GM18519 (cell line): Measurements from ENCODE around the gene CABLES1.
A peak's percentile ranks its signal among the peaks of the same experiment; 100 is the strongest.

ENCODE experiments used
- ATAC-seq: cut with Tn5 transposase; IDR thresholded peaks from one replicate; pipeline ENCODE4 v1.9.1; 2021; ENCODE audit warnings: mild to moderate bottlenecking, moderate library complexity; ENCODE audit not compliant: unreplicated experiment, low FRiP score

CABLES1 gene

DNA sequence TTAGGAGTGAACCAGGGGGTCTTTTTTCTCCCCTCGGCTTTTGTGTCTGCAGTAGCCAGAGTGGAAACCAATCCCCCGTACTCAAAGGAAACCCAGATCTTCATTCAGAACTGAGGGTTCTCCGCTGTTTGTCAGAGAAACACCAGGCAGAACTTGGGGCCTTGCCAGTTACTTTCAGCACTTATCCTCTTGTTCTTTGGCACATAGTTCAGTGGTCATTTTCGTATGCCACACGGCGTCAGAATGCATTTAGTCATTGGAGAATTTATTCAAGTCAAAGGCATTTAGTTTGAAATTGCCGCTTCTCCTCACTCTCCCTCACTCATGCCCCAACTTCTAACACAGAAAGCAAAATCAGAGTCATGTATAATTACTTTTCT, 102.9 kb downstream of the CABLES1 start:
- ATAC-seq, result no peak

DNA sequence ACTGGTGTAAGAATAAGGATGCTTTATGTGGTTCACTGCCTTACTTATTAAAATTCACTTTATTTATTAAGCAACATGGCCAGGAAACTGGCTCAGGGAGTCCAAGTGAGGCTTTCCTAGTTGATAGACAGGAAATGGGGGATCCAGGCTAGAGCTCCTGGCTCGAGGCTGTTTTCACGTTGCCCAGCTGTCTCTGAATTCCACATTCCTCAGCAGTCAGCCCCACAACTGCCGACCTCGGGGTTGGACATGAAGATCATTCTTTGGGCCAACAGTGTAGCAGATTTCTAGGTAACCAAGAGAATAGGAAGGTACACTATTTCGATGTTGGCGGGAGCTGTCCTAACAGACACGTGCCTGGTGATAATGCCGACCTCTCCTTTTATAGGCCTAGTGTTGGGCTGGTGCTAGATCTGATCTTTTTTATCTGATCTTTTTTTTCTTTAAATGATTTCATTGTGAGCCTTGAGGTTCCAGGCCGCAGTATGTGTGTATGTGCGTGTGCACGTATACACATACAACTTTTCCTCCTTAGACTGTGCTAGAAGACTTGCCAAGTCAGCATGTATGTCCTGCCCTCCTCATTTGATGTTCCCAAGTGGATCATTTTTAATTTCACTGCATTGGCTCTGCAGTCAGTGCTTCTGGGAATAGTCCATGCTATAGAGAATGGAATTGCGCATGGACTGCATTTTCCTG, 103.5 kb downstream of the CABLES1 start:
- no peak for ATAC-seq

DNA sequence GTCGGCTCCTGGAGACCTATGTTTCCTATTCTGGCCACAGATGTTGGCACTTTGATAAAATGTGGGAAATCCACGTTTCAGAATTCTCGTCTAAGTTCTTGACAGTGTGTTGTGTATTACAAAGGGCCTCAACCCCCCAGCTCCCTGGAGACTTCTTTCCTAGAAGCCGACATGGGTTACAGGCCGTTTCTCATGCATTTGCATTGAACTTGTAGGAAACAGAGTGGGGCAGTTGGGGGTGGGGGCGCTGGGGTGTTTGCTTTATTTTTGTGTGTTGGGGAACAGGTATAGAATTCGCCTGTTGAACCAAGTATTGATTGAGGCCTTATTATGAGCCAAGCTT, 104.0 kb downstream of the CABLES1 start:
- no peak for ATAC-seq

DNA sequence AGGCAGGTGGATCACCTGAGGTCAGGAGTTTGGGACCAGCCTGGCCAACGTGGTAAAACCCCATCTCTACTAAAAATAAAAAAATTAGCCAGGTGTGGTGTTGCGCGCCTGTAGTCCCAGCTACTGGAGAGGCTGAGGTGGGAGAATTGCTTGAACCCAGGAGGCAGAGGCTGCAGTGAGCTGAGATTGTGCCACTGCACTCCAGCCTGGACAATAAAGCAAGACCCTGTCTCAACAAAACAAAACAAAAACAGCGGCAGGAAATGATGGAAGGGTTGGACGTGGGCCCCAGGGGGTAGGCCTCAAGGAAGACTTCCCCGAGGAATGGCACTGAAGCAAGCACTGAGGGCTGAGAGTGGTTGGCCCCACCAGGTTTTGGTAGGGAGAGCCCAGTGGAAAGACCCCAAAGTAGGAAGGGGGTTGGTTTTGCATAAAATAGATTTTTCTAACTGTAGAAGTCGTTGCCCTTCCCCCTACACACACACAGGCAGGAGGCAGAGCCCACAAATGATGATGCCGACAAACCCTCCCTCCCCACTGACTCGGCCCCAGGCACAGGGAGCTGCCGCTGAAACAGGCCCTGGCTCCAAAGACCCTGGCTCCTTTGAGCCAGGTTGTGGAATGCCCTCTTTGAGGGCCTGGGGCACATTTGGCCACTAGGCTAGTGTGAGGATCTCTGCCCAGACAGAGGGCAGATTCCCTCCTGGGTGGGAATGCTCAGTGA, 104.8 kb downstream of the CABLES1 start:
- ATAC-seq, result no peak

DNA sequence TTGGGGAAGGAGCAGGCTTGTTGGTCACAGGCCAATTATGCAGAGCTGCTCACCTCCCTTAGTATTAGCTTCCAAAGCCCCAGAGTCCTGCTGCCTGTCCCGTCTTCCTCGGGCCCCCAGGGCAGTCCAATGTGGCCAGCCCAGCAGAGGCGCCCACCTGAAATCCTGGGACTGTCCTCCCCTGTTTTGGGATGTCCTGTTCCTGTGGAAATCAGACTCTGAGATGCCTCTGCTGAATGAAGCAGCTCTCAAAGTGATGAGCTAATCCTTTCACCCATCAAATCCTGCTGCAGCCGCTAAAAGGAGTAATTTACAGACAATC, 105.3 kb downstream of the CABLES1 start:
- ATAC-seq, result no peak

DNA sequence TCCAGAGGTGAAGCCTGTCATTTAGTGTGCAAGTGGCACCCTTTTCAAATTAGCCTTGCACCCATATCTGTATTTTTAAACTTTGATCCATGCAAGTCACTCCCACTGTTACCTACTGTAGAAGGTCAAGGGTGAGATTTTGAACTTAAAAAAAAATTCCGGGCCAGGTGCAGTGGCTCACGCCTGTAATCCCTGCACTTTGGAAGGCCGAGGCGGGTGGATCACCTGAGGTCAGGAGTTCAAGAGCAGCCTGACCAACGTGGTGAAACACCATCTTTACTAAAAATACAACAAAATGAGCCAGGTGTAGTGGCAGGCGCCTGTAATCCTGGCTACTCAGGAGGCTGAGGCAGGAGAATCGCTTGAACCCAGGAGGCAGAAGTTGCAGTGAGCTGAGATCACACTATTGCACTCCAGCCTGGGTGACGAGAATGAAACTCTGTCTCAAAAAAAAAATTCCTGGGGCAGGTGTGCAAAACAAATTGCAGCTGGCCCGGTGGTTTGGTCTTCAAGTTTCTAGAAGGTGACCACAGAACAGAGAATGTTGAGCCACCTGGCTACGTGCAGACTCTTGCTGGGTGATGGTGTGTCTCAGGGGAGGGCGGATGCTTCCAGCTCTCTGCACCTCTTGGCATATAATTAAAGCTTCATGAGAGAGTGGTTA, 106.7 kb downstream of the CABLES1 start:
- peak; percentile 61 for ATAC-seq

DNA sequence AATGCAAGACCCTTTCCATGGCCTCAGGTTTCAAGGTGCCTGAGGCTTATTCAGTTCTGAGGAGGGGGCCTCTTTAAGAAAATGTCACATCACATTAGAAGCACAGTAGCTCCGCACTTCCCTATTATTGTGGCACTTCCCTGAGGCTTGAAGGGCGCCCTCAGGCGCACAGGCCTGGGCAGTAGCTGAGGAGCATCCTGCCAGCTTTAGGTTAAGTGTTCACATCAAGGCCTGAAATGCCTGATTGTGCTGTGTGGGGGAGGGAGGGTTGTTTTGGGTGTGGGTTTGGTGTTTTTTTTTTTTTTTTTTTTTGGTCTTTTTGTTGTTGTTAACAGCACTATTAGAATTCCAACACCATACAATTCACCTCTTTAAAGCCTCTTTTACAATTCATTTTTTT, 107.9 kb downstream of the CABLES1 start:
- ATAC-seq, result no peak

DNA sequence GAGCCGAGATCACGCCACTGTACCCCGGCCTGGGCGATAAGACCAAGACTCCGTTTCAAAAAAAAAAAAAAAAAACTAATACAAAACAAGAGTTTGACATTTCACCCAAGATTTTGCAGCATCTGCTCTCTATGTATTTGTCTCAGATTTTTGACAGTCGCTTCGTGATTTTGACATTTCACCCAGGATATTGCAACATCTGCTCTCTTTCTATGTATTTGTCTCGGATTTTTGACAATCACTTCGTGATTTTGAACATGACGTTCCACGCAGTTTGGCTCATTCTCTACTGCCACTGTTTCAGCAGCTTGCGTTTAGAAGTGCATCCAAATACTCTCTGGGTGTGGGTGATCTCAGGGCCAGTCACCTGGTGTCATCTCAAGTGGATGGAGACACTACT, 108.5 kb downstream of the CABLES1 start:
- ATAC-seq, result no peak

DNA sequence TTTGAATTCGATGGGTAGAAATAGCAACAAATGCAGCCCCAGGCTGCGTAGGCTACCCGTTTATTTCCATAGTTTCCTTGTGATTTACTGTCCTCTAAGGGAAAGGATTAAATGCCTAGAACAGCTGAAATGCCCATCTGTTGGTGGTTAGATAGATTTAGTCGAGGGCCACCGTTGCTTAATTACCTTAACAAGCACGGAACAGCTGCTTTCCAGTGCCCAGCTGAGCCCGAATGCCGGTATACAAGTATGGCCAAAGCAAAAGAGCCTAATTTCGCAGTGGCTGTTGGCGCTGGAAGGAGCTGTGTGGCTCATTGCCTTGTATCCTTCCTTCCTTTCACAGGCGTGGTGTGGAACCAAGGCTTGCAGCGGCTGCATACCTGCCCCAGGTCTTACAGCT, 109.1 kb downstream of the CABLES1 start:
- no peak for ATAC-seq

DNA sequence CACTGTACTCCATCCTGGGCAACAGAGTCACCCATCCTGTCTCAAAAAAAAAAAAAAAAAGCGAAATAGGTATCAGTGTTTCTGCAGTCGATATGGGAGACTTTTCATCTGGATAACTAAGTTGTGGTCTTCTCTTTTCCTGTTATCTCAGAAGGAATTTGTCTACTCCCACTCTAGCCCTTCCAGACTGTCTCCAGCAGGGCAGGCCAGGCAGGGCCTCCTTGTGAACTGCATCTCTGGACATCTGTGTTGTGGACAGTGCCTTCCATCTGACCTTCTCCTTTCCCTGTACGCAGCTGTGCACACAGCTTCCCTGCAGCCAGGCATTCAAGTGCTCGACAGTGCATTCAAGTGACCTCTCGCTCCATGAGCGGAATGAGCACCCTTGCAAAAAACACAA, 110.2 kb downstream of the CABLES1 start:
- ATAC-seq, result no peak

DNA sequence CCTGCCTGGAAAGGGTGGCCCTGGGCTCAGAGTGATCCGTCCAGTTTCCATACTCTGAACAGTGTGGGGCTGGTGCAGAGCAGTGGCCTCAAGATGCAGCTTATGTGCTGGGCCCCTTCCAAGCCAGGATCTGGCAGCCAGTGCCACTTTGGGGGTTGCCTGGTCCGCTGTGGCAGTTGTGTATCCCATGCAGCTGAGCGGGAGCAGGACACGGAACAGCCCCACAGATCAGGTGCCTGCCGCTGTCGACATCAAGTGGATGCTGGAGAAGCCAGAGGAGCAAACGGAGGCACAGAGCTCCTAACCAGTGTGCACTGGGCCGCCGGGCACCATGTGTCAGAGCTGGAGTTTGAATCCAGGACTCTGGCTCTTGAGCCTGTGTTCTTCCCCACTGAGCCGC, 112.0 kb downstream of the CABLES1 start:
- no peak for ATAC-seq

DNA sequence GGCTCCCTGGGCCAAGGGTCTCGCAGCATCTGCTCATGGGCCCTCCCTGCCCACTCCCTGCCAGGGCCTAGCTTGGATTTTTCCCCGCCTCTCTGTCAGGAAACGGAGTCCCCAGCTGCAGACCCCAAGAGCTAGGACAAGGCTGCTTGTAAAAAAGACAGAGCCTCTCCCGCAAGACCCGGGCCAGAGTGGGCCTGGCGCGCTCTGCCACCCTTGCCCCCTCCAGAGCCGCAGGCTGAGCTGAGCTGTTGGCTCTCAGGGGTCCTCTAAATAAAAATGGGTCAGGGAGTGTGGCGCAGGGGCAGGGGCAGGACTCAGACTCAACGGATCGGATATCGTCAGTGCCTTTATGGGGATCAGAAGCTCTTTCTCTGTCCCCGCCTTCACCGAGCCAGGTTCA, 112.6 kb downstream of the CABLES1 start:
- ATAC-seq, result no peak

DNA sequence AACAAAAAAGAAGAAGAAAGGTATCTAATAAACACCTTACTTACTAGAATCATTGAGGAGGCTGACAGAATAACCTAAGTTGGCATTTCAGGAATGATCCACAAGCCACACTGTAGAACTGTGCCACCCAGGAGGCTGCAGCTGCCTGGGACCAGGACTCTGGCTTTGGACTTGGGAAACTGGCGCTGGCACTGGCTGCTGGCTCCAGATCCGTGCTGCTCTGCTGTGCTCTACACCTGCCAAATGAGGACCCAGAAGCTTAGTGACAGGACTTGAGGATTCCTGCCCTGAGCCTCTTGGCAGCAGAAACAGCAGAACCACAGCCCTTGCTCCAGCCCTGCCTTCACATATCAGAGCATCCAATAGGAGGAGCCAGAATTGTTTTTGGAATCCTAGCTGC, 113.5 kb downstream of the CABLES1 start:
- no peak for ATAC-seq

DNA sequence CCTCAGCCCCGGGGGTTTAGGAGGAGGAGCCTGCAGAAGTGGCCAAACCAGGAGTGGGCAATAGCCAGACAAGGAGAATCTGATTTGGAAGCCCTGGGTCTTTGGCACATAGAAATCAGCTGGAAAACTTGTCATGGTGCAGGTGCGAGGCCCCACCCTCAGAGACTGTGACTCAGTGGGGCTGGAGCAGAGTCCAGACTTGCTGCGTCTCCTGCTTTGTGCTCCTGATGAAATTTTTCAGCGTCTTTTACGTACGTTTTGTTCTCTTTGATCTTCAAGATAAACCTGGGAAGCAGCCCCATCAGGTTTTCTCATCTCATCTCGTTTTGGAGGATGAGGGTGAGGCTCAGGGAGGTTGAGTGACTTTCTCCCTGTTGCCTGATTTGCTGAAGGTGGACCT, 114.1 kb downstream of the CABLES1 start:
- ATAC-seq, result no peak

DNA sequence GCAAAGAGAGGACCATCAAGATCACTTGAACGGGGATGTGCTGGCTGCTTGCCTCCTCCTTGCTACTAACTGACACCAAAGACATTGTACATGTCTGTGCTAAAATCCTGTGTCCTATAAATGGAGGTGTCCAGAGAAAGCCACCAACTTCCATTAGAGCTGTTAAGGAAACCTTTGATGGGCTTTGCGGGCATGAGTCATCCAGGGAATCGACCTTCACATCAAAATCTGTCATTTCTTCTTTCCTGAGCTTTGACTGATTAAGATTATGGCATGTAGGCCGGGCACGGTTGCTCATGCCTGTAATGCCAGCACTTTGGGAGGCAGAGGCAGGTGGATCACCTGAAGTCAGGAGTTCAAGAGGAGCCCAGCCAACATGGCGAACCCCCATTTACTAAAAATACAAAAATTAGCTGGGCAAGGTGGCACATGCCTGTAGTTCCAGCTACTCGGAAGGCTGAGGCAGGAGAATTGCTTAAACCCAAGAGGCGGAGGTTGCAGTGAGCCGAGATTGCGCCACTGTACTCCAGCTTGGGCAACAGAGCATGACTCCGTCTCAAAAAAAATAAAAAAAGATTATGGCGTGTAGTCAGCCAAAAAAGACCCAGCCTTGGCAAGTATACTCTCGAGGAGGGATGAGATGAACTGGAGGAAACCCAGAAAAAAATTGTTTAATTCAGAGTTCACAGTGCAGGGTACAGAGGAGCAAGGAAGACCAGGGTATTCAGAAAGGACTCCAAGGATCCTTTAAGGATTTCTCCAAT, 115.8 kb downstream of the CABLES1 start:
- ATAC-seq, result no peak

DNA sequence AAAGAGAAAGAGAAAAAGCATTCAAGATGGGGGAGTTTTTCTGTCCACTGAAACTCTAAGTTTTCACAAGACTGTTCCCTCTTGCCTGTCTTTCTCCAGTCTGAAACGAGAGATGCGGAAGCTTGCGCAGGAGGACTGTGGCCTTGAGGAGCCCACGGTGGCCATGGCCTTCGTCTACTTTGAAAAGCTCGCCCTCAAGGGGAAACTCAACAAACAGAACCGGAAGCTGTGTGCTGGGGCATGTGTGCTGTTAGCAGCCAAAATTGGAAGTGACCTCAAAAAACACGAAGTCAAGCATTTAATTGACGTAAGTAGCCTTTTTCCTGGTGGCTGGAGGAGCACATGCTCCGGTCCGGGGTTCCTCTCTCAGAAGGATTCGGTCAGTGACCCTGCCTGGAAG, 118.3 kb downstream of the CABLES1 start:
- no peak for ATAC-seq

DNA sequence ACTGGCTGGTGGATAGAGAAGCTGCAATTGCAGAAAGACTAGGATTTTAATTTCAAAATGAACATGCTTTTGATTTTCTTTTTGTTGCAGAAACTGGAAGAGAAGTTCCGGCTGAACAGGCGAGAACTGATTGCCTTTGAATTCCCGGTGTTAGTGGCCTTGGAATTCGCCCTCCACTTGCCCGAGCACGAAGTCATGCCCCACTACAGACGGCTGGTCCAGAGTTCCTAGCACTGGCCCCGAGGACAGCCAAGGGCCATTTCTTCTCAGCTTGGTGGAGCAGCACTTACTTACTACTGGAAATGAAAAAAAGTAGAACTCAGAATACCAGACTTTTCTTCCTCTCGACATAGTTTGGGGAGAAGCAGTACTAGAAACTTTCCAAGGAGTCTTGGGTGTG, 121.9 kb downstream of the CABLES1 start:
- no peak for ATAC-seq

DNA sequence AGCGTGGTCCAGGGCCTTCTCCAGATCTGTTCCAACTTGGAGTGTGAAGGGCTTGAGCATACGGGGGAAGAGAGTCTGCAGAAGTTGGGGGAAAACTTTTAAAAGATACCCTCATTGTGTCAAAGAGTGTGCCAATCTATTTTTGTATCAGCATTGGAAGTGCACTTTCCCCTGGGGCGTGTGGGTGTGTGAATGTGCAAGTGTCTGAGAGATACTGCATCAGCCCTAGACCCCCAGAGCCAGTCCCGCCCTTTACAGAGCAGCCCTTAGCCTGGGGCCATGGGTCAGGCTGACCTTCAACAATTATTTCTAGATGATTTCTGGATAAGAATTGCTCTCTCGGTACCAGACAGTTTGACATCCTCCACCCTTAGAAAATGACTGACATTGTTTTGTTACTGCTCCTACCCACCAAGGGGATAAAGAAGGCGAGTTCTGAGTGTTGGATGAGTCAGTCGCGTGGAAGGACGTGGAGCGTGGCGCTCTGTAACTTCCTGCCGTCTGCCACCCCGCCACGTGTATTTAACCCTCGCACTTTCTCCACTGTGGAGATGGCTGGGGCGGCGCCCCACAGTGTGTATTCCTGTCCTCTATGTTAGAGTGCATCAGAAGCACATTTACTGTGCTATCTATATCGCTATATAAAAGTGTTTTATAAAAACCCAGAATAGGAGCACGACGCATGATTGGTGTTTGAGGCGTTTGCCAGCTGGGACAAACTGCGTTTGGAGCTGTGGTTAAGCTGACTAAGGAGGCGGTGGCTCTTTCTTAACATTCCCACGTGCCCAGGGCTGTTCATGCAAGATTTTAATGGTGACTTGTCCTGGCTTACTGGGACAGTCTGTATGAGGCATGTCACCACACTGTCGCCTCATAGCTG, 122.6 kb downstream of the CABLES1 start:
- ATAC-seq, result no peak

DNA sequence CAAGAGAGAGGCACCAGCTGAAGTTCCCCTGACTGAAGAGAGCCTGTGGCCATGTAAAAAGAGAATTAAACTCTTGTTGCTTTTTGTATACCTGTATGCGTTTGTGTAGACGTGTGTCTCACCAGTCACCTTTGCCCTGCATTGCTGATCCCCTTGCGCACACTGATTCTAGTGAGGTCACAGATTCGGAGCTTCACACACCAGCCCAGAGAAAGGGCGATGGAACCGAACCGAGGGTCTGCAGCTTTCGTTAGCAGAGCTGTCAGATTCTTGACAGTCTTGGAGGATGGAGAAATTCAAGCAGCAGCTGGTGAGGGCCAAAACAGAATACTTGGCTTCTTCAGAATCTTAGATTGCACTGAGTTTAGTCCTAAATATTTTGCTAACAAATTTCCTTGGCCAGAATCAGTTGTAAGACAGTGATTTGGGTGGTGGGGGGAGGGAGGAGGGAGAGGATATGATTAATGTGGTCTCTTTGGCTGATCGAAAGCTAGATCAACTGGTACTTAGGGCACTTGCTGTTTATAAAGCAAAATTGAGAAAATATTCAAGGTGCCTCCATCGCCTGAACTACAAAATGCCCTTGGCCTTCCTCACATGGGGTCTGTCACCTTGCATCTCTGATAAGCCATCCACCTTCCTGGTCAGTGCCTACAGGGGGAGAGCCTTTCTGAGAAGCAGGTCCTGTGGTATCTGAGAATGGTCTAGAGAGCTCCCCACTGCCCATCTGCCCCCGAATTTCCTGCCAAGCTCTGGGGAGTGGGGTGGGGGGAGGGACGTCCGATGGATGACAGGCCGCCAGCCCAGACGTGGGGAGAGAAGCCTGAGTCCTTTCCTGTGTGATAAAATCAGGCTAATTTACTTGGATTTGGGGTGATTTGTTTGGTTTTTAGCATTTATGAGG, 123.5 kb downstream of the CABLES1 start:
- ATAC-seq, result no peak
